Measurements from ENCODE around the gene ACTN2.
"Not testable (repeated sequence)": the region's sequence is repeated elsewhere in the genome, so short reads cannot be mapped to it uniquely, and the experiment has no call there.

The ACTN2 gene
- total RNA-seq: 0 to 0.07 reads per million in 2 donors

- peak; percentile 32 for DNase-seq
These were observed at the start of gene ACTN2 for GRCh38 chr1:236685917-236686814. ACTN2 (plus strand) TSS chr1:236686499; CDS start chr1:236686674, 175 bp downstream.

- no peak for DNase-seq
These were observed 47.4 kb upstream of the ACTN2 start for GRCh38 chr1:236638945-236639344.

- DNase-seq: no peak
These were observed 46.6 kb upstream of the ACTN2 start for GRCh38 chr1:236639686-236640085.

- no peak for DNase-seq
These were observed 43.5 kb upstream of the ACTN2 start for GRCh38 chr1:236642763-236643162.

GRCh38 chr1:236645016-236645680 is 41.2 kb upstream of the ACTN2 start:
- DNase-seq: no peak

- no peak for DNase-seq
These were observed 31.8 kb upstream of the ACTN2 start for GRCh38 chr1:236654511-236654910.

- no peak for DNase-seq
These were observed 31.3 kb upstream of the ACTN2 start for GRCh38 chr1:236654957-236655356.

GRCh38 chr1:236657398-236657797 is 28.9 kb upstream of the ACTN2 start:
- no peak for DNase-seq

GRCh38 chr1:236659792-236660587 is 26.3 kb upstream of the ACTN2 start:
- DNase-seq: no peak

- DNase-seq: no peak
These were observed 22.4 kb upstream of the ACTN2 start for GRCh38 chr1:236663934-236664333.

GRCh38 chr1:236668909-236669308 is 17.4 kb upstream of the ACTN2 start:
- not testable (repeated sequence) for DNase-seq

GRCh38 chr1:236670060-236670459 is 16.2 kb upstream of the ACTN2 start:
- DNase-seq: no peak

GRCh38 chr1:236673289-236673919 is 12.9 kb upstream of the ACTN2 start:
- DNase-seq: no peak

GRCh38 chr1:236677641-236678235 is 8.6 kb upstream of the ACTN2 start:
- no peak for DNase-seq

- no peak for DNase-seq
These were observed 5.1 kb upstream of the ACTN2 start for GRCh38 chr1:236681219-236681618.

- no peak for DNase-seq
These were observed 938 bp upstream of the ACTN2 start for GRCh38 chr1:236685205-236685916.

GRCh38 chr1:236686815-236687160 is 489 bp downstream of the ACTN2 start:
- no peak for DNase-seq

GRCh38 chr1:236687273-236687672 is 974 bp downstream of the ACTN2 start:
- DNase-seq: no peak

GRCh38 chr1:236688705-236689104 is 2.4 kb downstream of the ACTN2 start:
- DNase-seq: no peak

- DNase-seq: no peak
These were observed 3.6 kb downstream of the ACTN2 start for GRCh38 chr1:236689713-236690569.

- DNase-seq: no peak
These were observed 5.0 kb downstream of the ACTN2 start for GRCh38 chr1:236691348-236691747.
